OCI-LY1 (cell line): ENCODE measurements around the gene TMPRSS11A.

Experiments used
- H2AFZ ChIP-seq: fragments of 200-600 bp; sonication (generic), shearing (Covaris generic); 2 replicates; pipeline ENCODE4 v1.6.0; 2014; ENCODE audit warnings: antibody characterized with exemption, mild to moderate bottlenecking, low read length
- H3F3A ChIP-seq: fragments of 200-600 bp; sonication (generic), shearing (Covaris generic); 2 replicates; pipeline ENCODE4 v1.6.0; 2014; ENCODE audit warnings: mild to moderate bottlenecking, antibody characterized with exemption, low read length, moderate library complexity; ENCODE audit not compliant: insufficient read depth
- H3K27ac ChIP-seq: fragments of 200-600 bp; sonication (generic); 2 replicates; pipeline ENCODE4 v1.5.1; 2014; ENCODE audit warnings: low read length, mixed run types, mild to moderate bottlenecking, low read depth; ENCODE audit not compliant: poor library complexity, severe bottlenecking
- H3K27me3 ChIP-seq: fragments of 200-600 bp; sonication (generic); 2 replicates; pipeline ENCODE4 v1.6.0; 2014; ENCODE audit warnings: antibody characterized with exemption, mild to moderate bottlenecking, low read length, moderate library complexity; ENCODE audit not compliant: insufficient read depth
- H3K36me3 ChIP-seq: fragments of 200-600 bp; sonication (generic); 2 replicates; pipeline ENCODE4 v1.6.1; 2014; ENCODE audit warnings: mild to moderate bottlenecking, antibody characterized with exemption, low read length, moderate library complexity, mixed read lengths; ENCODE audit not compliant: insufficient read depth
- H3K4me1 ChIP-seq: fragments of 200-600 bp; sonication (generic); 2 replicates; pipeline ENCODE4 v1.5.1; 2014; ENCODE audit warnings: mild to moderate bottlenecking, low read length, moderate library complexity; ENCODE audit not compliant: insufficient read depth, severe bottlenecking
- H3K4me2 ChIP-seq: fragments of 200-600 bp; sonication (generic), shearing (Covaris generic); 2 replicates; pipeline ENCODE4 v1.6.1; 2014; ENCODE audit warnings: low read length
- H3K4me3 ChIP-seq: fragments of 200-600 bp; sonication (generic); 2 replicates; pipeline ENCODE4 v1.5.1; 2014; ENCODE audit warnings: low read length, low read depth, mild to moderate bottlenecking, mixed read lengths; ENCODE audit not compliant: poor library complexity, severe bottlenecking
- H3K79me2 ChIP-seq: fragments of 200-600 bp; shearing (Covaris generic); 2 replicates; pipeline ENCODE4 v1.6.1; 2016; ENCODE audit warnings: mixed run types, low read length, mixed read lengths; ENCODE audit not compliant: insufficient read depth
- H3K9ac ChIP-seq: fragments of 200-600 bp; sonication (generic), shearing (Covaris generic); 2 replicates; pipeline ENCODE4 v1.6.1; 2014; ENCODE audit warnings: mild to moderate bottlenecking, low read length, mixed read lengths
- H3K9me2 ChIP-seq: fragments of 200-600 bp; sonication (generic), shearing (Covaris generic); 2 replicates; pipeline ENCODE4 v1.6.1; 2014; ENCODE audit warnings: low read depth, mild to moderate bottlenecking, low read length, mixed read lengths
- H3K9me3 ChIP-seq: fragments of 200-600 bp; shearing (Covaris generic); 2 replicates; pipeline ENCODE4 v1.6.1; 2014; ENCODE audit warnings: low read length, mixed read lengths
- H4K20me1 ChIP-seq: fragments of 200-600 bp; sonication (generic), shearing (Covaris generic); 2 replicates; pipeline ENCODE4 v1.6.0; 2016; ENCODE audit warnings: mild to moderate bottlenecking, low read length; ENCODE audit not compliant: insufficient read depth
- EZH2 ChIP-seq: fragments of 200-600 bp; sonication (generic), shearing (Covaris generic); IDR thresholded peaks from 2 replicates; pipeline ENCODE4 v1.8.0; 2017; ENCODE audit warnings: borderline replicate concordance, mixed run types, mild to moderate bottlenecking, antibody characterized with exemption, low read length, moderate library complexity, mixed read lengths
- TF ChIP-seq, protein P1 (sequence below): fragments of 200-600 bp; sonication (generic), shearing (Covaris generic); IDR thresholded peaks from 2 replicates; pipeline ENCODE4 v1.5.1; 2017; ENCODE audit warnings: mild to moderate bottlenecking, antibody characterized with exemption, low read length, moderate library complexity, mixed read lengths

TMPRSS11A gene

DNA sequence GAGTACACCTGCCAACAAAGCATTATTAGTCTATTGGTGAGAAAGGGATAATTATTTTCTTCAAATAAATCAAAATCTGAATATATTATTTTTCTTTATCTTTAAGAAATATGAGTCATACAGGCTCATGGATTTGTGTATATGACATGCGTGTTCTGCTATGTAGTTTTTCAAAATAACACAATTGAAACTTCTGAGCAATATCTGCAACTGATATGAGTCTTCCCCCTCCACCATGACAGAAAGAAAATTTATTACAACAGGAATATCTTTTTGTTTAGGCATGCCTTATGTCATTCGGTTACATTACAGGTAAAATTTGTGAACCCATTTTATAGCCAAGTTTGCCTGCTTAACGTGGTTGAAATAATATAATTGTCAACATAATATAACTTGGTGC lies 32.0 kb downstream of the TMPRSS11A start:
- TF ChIP-seq, protein P1, sequence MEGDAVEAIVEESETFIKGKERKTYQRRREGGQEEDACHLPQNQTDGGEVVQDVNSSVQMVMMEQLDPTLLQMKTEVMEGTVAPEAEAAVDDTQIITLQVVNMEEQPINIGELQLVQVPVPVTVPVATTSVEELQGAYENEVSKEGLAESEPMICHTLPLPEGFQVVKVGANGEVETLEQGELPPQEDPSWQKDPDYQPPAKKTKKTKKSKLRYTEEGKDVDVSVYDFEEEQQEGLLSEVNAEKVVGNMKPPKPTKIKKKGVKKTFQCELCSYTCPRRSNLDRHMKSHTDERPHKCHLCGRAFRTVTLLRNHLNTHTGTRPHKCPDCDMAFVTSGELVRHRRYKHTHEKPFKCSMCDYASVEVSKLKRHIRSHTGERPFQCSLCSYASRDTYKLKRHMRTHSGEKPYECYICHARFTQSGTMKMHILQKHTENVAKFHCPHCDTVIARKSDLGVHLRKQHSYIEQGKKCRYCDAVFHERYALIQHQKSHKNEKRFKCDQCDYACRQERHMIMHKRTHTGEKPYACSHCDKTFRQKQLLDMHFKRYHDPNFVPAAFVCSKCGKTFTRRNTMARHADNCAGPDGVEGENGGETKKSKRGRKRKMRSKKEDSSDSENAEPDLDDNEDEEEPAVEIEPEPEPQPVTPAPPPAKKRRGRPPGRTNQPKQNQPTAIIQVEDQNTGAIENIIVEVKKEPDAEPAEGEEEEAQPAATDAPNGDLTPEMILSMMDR, result no peak
- no peak for TF ChIP-seq EZH2
- no peaks in the 10 kb centered on the region for H3K79me2 ChIP-seq
- no peaks in the 10 kb centered on the region for H4K20me1 ChIP-seq
- H3K27ac ChIP-seq, result no peak overlapping the region
- H3K9me3 ChIP-seq, result no peaks in the 10 kb centered on the region
- no peak overlapping the region for H3K4me2 ChIP-seq
- no peaks in the 10 kb centered on the region for H3K4me1 ChIP-seq
- no peaks in the 10 kb centered on the region for H3K36me3 ChIP-seq
- no peak overlapping the region for H3K9ac ChIP-seq
- no peaks in the 10 kb centered on the region for H3K27me3 ChIP-seq
- H3F3A ChIP-seq, result no peaks in the 10 kb centered on the region
- no peak overlapping the region for H2AFZ ChIP-seq
- no peaks in the 10 kb centered on the region for H3K9me2 ChIP-seq
- no peak overlapping the region for H3K4me3 ChIP-seq

DNA sequence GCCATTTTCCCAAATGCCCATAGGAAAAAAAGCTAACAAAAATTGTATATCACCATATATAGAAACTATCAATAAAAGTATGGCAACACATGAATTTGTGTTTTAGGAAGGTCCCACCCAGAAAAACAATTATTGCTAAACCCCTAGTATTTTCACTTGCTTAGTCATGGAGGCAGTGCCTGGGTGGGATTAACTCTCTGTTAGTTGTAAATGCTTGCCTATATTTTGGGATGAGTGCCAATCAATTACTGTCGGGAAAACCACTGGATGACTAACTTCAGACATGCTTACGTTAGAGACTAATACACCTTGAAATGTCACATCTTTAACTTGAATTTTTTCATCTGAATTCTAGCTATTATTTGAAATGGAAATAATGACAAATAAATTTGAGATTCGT lies 33.9 kb downstream of the TMPRSS11A start:
- no peaks in the 10 kb centered on the region for H3K27me3 ChIP-seq
- H4K20me1 ChIP-seq, result no peaks in the 10 kb centered on the region
- H3K4me1 ChIP-seq, result no peaks in the 10 kb centered on the region
- no peak overlapping the region for H3K27ac ChIP-seq
- no peak overlapping the region for H3K4me3 ChIP-seq
- H3K36me3 ChIP-seq, result no peaks in the 10 kb centered on the region
- H3K4me2 ChIP-seq, result no peak overlapping the region
- no peaks in the 10 kb centered on the region for H3K9me3 ChIP-seq
- H3K9me2 ChIP-seq, result no peaks in the 10 kb centered on the region
- no peak overlapping the region for H3K9ac ChIP-seq
- H2AFZ ChIP-seq, result no peak overlapping the region
- H3F3A ChIP-seq, result no peaks in the 10 kb centered on the region
- TF ChIP-seq EZH2, result no peak
- TF ChIP-seq, protein P1, result no peak
- H3K79me2 ChIP-seq, result no peaks in the 10 kb centered on the region

DNA sequence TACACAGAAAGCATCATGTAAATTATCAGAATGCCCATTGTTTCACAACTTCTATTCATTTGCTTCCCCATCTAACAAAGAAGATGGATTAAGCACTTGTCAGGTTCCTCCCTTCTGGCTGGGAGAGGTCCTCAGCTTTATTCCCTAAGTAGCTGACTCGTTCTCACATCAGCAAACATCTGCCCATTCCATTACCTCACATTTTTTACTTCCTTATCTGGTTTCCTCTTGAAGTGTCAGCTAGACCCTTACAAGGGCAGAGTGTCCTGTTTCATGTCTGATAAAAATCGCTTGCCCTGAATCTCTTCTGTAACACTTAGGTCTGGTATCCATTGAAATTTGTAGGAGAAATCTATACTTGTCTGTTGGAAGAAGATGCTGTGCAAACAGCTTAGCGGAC lies 34.7 kb downstream of the TMPRSS11A start:
- H3K4me2 ChIP-seq, result no peak overlapping the region
- H3K9ac ChIP-seq, result no peak overlapping the region
- no peak overlapping the region for H3K4me3 ChIP-seq
- H3K9me3 ChIP-seq, result no peaks in the 10 kb centered on the region
- no peaks in the 10 kb centered on the region for H3K4me1 ChIP-seq
- H3K27ac ChIP-seq, result no peak overlapping the region
- H4K20me1 ChIP-seq, result no peaks in the 10 kb centered on the region
- no peaks in the 10 kb centered on the region for H3K9me2 ChIP-seq
- H3K79me2 ChIP-seq, result no peaks in the 10 kb centered on the region
- TF ChIP-seq, protein P1, result no peak
- TF ChIP-seq EZH2, result no peak
- H2AFZ ChIP-seq, result no peak overlapping the region
- no peaks in the 10 kb centered on the region for H3F3A ChIP-seq
- no peaks in the 10 kb centered on the region for H3K27me3 ChIP-seq
- H3K36me3 ChIP-seq, result no peaks in the 10 kb centered on the region
